Activated CD4-positive, alpha-beta memory T cell treated with anti-CD3 and anti-CD28 coated beads for 36 hours (primary cell): Measurements from ENCODE around the gene ADAMTSL1. TPM values are rescaled to one million over a fixed set of nuclear protein-coding genes. Genes with fewer than 3 reads are reported as not detected.

Experiments used
- CTCF ChIA-PET: fragments of 350-600 bp; sonication (Branson Sonifier 250); formaldehyde crosslinking; loops from one replicate; lab custom pipeline; 2021; ENCODE audit warnings: antibody characterized with exemption, inconsistent platforms; lab: Charles Lee
- POLR2A ChIA-PET: fragments of 350-600 bp; sonication (Branson Sonifier 250); formaldehyde crosslinking; loops from one replicate; lab custom pipeline; 2021; ENCODE audit warnings: antibody characterized with exemption; lab: Charles Lee
- DNase-seq: peaks from one replicate; pipeline ENCODE4 v3.0.0-alpha.2; 2020
- H3K27ac Mint-ChIP-seq: one replicate; pipeline ENCODE4 v1.8.0; 2021; ENCODE audit warnings: mixed read lengths
- H3K27me3 Mint-ChIP-seq: one replicate; pipeline ENCODE4 v1.8.0; 2021; ENCODE audit warnings: mixed read lengths
- H3K36me3 Mint-ChIP-seq: one replicate; pipeline ENCODE4 v1.8.0; 2021; ENCODE audit warnings: mixed read lengths
- H3K4me1 Mint-ChIP-seq: one replicate; pipeline ENCODE4 v1.8.0; 2021; ENCODE audit warnings: low read depth, mixed read lengths
- H3K4me3 Mint-ChIP-seq: one replicate; pipeline ENCODE4 v1.8.0; 2021; ENCODE audit warnings: mild to moderate bottlenecking, mixed read lengths
- H3K9me3 Mint-ChIP-seq: one replicate; pipeline ENCODE4 v1.8.0; 2021; ENCODE audit warnings: mixed read lengths
- intact Hi-C: fragments of 100-400 bp; cut with micrococcal nuclease; formaldehyde crosslinking; loops from one replicate; pipeline ENCODE4 v1.15.1; 2023
- total RNA-seq, 2 experiments: library from RNA; stranded (reverse); gene quantifications; one replicate each; pipeline ENCODE4 v1.2.3, GENCODE V29; 2021

The ADAMTSL1 gene
- total RNA-seq, 2 experiments from 2014 or later, result not detected

- POLR2A ChIA-PET, result no interaction called here
- intact Hi-C loops, result no loop called here
- H3K4me1 Mint-ChIP-seq, result no peaks in the 10 kb centered on the region
- no peaks in the 10 kb centered on the region for H3K9me3 Mint-ChIP-seq
- H3K27me3 Mint-ChIP-seq, result no peaks in the 10 kb centered on the region
- H3K36me3 Mint-ChIP-seq, result no peaks in the 10 kb centered on the region
- no peak for DNase-seq
- CTCF ChIA-PET, result interaction anchor here (0.7 kb wide), 1 partner anchor 109 kb away, joined by 3 read pairs; no protein-coding TSS in a partner anchor
- no peak overlapping the region for H3K4me3 Mint-ChIP-seq
- H3K27ac Mint-ChIP-seq, result no peak overlapping the region
Observed at GRCh38 chr9:18684593-18685317, 210.8 kb downstream of the ADAMTSL1 start.

DNA sequence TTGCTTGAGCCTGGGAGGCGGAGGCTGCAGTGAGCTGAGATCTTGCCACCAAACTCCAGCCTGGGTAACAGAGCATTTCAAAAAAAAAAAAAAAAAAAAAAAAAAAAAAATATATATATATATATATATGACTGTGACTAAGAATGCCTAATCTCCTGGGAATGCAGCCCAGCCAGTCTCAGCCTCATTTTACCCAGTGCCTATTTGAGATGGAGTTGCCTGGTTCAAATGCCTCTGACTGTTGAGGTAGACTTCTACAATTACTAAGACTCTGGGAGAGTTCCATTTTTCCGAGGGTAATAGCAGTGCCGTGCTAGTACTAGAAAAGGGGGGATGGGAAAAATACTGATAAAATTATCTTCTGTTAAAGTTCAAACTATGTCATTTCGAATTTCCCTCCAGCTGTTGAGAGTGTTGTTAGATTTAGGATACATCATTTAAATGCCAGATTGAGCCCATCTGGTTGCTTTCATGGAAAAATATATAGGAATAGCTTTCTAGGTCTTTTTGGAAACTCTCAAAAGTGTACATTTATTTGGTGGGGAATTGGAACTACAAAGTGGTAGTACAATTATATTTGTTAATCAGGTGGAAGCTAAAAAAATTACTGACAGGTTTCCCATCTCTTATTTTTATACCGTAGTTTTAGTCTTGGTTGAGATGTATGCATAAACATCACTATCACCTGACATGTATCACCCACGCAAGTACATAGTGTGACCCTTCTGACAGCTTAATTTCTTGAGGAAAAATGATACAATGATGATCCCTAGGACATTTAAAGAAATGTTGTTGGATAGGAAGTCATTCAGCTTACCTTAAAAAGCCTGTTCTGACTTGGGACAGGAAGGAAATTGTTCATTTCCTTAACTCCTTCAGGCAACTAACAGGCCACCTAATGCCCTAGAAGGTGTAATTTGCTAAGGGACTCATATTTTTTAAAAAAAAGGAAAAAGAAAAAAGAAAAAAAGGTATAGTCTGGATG, 214.9 kb downstream of the ADAMTSL1 start:
- POLR2A ChIA-PET, result no interaction called here
- Mint-ChIP-seq H3K4me3 (no peak overlapping the region), H3K4me1 (no peaks in the 10 kb centered on the region), H3K27ac (no peak overlapping the region), H3K36me3 (no peaks in the 10 kb centered on the region), H3K9me3 (peaks cover 3% of the 10 kb centered on the region), H3K27me3 (no peaks in the 10 kb centered on the region)
- CTCF ChIA-PET, result no interaction called here
- intact Hi-C loops, result no loop called here
- no peak for DNase-seq

- H3K9me3 Mint-ChIP-seq, result peaks cover 8% of the 10 kb centered on the region
- DNase-seq, result no peak
- no peaks in the 10 kb centered on the region for H3K27me3 Mint-ChIP-seq
- ChIA-PET POLR2A (no interaction called here), CTCF (no interaction called here)
- no peaks in the 10 kb centered on the region for H3K4me1 Mint-ChIP-seq
- no peak overlapping the region for H3K27ac Mint-ChIP-seq
- H3K36me3 Mint-ChIP-seq, result no peaks in the 10 kb centered on the region
- intact Hi-C loops, result no loop called here
- no peak overlapping the region for H3K4me3 Mint-ChIP-seq
Observed at GRCh38 chr9:18689921-18690320, 216.0 kb downstream of the ADAMTSL1 start.

GRCh38 chr9:18692268-18692667, 218.3 kb downstream of the ADAMTSL1 start:
- DNase-seq, result no peak
- POLR2A ChIA-PET, result interaction anchor here (0.7 kb wide), 1 partner anchor 55 kb away, joined by 3 read pairs; no protein-coding TSS in a partner anchor
- no peaks in the 10 kb centered on the region for H3K36me3 Mint-ChIP-seq
- CTCF ChIA-PET, result no interaction called here
- peaks cover 15% of the 10 kb centered on the region for H3K9me3 Mint-ChIP-seq
- H3K27ac Mint-ChIP-seq, result no peak overlapping the region
- H3K27me3 Mint-ChIP-seq, result no peaks in the 10 kb centered on the region
- intact Hi-C loops, result no loop called here
- H3K4me3 Mint-ChIP-seq, result no peak overlapping the region
- no peaks in the 10 kb centered on the region for H3K4me1 Mint-ChIP-seq

DNA sequence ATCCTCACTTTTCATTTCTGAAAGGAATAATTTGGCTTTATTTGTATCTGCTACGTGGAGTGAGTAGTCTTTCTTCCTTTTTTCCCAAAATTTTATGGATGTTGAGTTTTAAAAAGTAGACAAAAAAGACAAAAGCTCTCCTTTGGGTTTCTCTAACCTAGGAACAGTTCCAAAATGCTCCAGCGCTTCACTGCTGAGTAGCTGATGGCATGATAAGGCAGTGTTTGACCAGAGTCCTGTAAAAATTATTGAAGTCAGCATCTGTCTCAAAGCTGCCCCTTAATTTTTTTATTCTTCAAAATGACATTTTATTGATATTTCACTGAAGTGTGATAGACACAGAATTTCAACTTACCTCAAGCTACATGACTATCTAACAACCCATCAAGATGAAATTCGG, 219.0 kb downstream of the ADAMTSL1 start:
- ChIA-PET CTCF (no interaction called here), POLR2A (no interaction called here)
- no peaks in the 10 kb centered on the region for H3K27me3 Mint-ChIP-seq
- no peaks in the 10 kb centered on the region for H3K36me3 Mint-ChIP-seq
- H3K4me1 Mint-ChIP-seq, result no peaks in the 10 kb centered on the region
- no peak for DNase-seq
- H3K9me3 Mint-ChIP-seq, result peaks cover 15% of the 10 kb centered on the region
- H3K4me3 Mint-ChIP-seq, result no peak overlapping the region
- intact Hi-C loops, result no loop called here
- no peak overlapping the region for H3K27ac Mint-ChIP-seq

GRCh38 chr9:18694959-18695668, 221.2 kb downstream of the ADAMTSL1 start:
- no peak overlapping the region for H3K27ac Mint-ChIP-seq
- POLR2A ChIA-PET, result no interaction called here
- no peak overlapping the region for H3K4me3 Mint-ChIP-seq
- intact Hi-C loops, result no loop called here
- peaks cover 15% of the 10 kb centered on the region for H3K9me3 Mint-ChIP-seq
- no peaks in the 10 kb centered on the region for H3K36me3 Mint-ChIP-seq
- DNase-seq, result no peak
- CTCF ChIA-PET, result no interaction called here
- H3K4me1 Mint-ChIP-seq, result no peaks in the 10 kb centered on the region
- H3K27me3 Mint-ChIP-seq, result no peaks in the 10 kb centered on the region

DNA sequence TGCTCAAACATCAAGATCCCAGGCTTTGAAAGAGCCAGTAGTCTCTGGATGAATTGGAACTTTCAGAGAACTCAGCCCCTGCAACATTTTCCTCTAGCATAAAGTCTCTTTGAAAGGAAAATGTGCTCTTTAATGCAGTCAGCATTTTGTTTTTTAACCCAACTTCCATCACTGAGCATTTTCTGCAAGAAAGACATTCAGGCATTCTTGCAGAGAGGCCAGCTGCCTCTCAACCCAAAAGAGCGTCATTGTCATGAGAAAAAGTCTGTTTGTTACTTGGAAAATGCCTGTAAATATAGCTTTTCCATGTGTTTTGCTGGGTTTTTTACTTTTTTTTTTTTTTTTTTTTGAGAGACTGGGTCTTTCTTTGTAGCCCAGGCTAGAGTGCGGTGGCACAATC, 225.0 kb downstream of the ADAMTSL1 start:
- Mint-ChIP-seq H3K9me3 (peaks cover 13% of the 10 kb centered on the region), H3K36me3 (no peaks in the 10 kb centered on the region)
- CTCF ChIA-PET, result no interaction called here

DNA sequence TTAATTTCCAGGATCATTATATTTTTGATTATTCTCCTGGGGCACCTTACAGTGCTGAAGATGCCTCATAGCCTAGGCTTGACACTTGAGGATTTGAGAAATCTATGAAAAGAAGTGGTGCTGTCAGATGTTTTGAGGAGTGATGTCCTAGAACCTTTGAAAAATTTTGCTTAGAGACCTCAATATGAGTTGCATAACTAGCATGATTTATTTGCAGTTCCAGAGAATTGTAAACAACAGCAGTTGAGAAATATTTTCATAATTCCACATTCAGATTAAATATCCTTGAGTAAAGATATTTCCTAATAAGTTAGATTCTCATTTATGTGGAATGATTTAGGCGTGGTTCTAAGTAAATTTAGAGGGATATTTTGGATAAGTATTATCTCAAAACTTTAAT, 225.8 kb downstream of the ADAMTSL1 start:
- CTCF ChIA-PET, result no interaction called here
- no peaks in the 10 kb centered on the region for H3K4me1 Mint-ChIP-seq
- H3K36me3 Mint-ChIP-seq, result no peaks in the 10 kb centered on the region
- H3K9me3 Mint-ChIP-seq, result peaks cover 9% of the 10 kb centered on the region
- DNase-seq, result no peak
- peaks cover 2% of the 10 kb centered on the region for H3K27me3 Mint-ChIP-seq
- no peak overlapping the region for H3K4me3 Mint-ChIP-seq
- intact Hi-C loops, result no loop called here
- H3K27ac Mint-ChIP-seq, result no peak overlapping the region
- POLR2A ChIA-PET, result interaction anchor here (0.5 kb wide), 1 partner anchor 478 kb away, joined by 3 read pairs; no protein-coding TSS in a partner anchor

More for the DNA sequence above, 225.0 kb downstream of the ADAMTSL1 start:
- Mint-ChIP-seq H3K27me3 (peaks cover 2% of the 10 kb centered on the region), H3K4me1 (no peaks in the 10 kb centered on the region), H3K4me3 (no peak overlapping the region), H3K27ac (no peak overlapping the region)
- DNase-seq, result no peak
- intact Hi-C loops, result no loop called here
- POLR2A ChIA-PET, result no interaction called here

DNA sequence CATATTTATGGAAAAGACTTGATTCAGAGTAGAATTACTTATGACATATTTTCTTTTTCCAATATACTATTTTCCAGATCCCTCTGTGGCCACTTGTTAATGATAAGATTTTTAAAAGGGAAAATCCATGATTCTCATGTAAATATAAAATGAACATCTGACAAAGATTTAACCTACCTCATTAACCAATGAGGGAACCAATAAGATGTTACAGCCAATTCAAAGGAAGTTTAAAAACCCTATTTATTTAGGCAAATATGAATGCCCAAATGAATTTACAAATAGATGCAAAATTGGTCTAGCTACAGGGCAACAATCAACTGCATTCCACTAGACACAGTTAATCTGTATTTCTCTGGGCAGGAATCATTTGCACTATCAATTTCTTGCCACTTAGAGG, 226.8 kb downstream of the ADAMTSL1 start:
- intact Hi-C loops, result no loop called here
- Mint-ChIP-seq H3K27me3 (peaks cover 2% of the 10 kb centered on the region), H3K4me3 (no peak overlapping the region), H3K4me1 (no peaks in the 10 kb centered on the region), H3K27ac (no peak overlapping the region), H3K36me3 (no peaks in the 10 kb centered on the region), H3K9me3 (peaks cover 3% of the 10 kb centered on the region)
- ChIA-PET POLR2A (no interaction called here), CTCF (no interaction called here)
- DNase-seq, result no peak

- intact Hi-C loops, result no loop called here
- POLR2A ChIA-PET, result no interaction called here
- Mint-ChIP-seq H3K27me3 (peaks cover 2% of the 10 kb centered on the region), H3K36me3 (no peaks in the 10 kb centered on the region), H3K4me1 (no peaks in the 10 kb centered on the region), H3K27ac (no peak overlapping the region), H3K9me3 (peaks cover 2% of the 10 kb centered on the region), H3K4me3 (no peak overlapping the region)
- CTCF ChIA-PET, result no interaction called here
- no peak for DNase-seq
Observed at GRCh38 chr9:18703151-18703900, 229.4 kb downstream of the ADAMTSL1 start.

DNA sequence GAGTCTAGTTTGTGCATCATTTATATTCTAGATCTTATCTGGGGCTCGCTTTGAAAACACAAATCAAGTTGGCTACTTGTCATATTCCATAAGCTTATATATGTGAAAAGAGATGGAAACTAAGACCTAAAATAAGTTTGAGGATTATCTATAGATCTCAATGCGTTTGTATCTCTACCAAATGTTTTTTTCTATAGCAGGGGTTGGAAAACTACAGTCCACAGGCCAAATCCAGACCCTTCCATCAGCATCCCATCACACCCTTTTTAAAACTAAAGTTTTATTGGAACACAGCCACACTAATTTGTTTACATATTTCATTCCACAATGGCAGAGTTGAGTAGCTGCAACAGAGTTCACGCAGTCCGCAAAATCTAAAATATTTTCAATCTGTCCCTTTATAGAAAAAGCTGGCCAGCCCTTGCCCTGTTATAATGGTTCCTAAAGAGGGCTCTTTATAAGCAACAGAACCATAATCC, 230.0 kb downstream of the ADAMTSL1 start:
- H3K4me3 Mint-ChIP-seq, result no peak overlapping the region
- H3K4me1 Mint-ChIP-seq, result no peaks in the 10 kb centered on the region
- CTCF ChIA-PET, result no interaction called here
- H3K9me3 Mint-ChIP-seq, result peaks cover 2% of the 10 kb centered on the region
- peaks cover 2% of the 10 kb centered on the region for H3K27me3 Mint-ChIP-seq
- intact Hi-C loops, result no loop called here
- no peak overlapping the region for H3K27ac Mint-ChIP-seq
- DNase-seq, result no peak
- no peaks in the 10 kb centered on the region for H3K36me3 Mint-ChIP-seq
- POLR2A ChIA-PET, result no interaction called here
